ENCODE results near the gene ZNF664. TPM values are rescaled to one million over a fixed set of nuclear protein-coding genes. Genes with fewer than 3 reads are reported as not detected.

Gene ZNF664
- total and polyA plus RNA-seq, 9 of the 15 experiments (the other 6 are each of a cell fraction or from before 2014, with no cell fraction given), result 3.3 to 101 (median 63.6) TPM

GRCh38 chr12:124018539-124018938 is 45.5 kb downstream of the ZNF664 start:
- Histone ChIP-seq H3K4me3 (no peak overlapping the region), H3K9me1 (ENCODE audit: control insufficient read depth, insufficient read depth, low read length) (no peaks in the 10 kb centered on the region), H2AFZ (ENCODE audit: low read depth, low read length) (no peak overlapping the region), H3K4me1 (replicated peaks in 1 of 2; ENCODE audit: control insufficient read depth in 2 of 2, insufficient read depth in 2 of 2, low read length in 2 of 2) (peaks cover 0 to 5% of the 10 kb centered on the region in 2 experiments; a peak in 2 of 5 replicates), H3K27ac (ENCODE audit: extremely low read depth, low read depth, low read length) (no peak overlapping the region), H3K4me2 (ENCODE audit: insufficient read depth, low read length) (no peak overlapping the region), H3K79me2 (ENCODE audit: control insufficient read depth, insufficient read depth, low read length) (no peaks in the 10 kb centered on the region), H4K20me1 (replicated peaks; ENCODE audit: control insufficient read depth, insufficient read depth, low read length) (no peaks in the 10 kb centered on the region), H3K27me3 (ENCODE audit: control insufficient read depth in 2 of 2, insufficient read depth in 2 of 2, low read length in 2 of 2) (no peaks in the 10 kb centered on the region), H3K36me3 (ENCODE audit: control insufficient read depth, insufficient read depth, low read length) (no peaks in the 10 kb centered on the region), H3K9me3 (replicated peaks; ENCODE audit: control insufficient read depth, insufficient read depth, low read depth, low read length) (no peaks in the 10 kb centered on the region), H3K9ac (ENCODE audit: insufficient read depth in 1 of 2, low read depth in 2 of 2, low read length in 2 of 2) (no peak overlapping the region)
- ChIA-PET POLR2A (no interaction called here), CTCF (ENCODE audit: low intra/inter-chr PET ratio) (no interaction called here)
- intact Hi-C loops (cut with micrococcal nuclease), result no loop called here
- no peak for TF ChIP-seq KLF10 (CRISPR knock-in tag; IDR thresholded peaks at IDR 0.05)
- in situ Hi-C loops (cut with MboI), result no loop called here
- no TSS peak for BruUV-seq (replicated peaks)
- FAIRE-seq, result no peak
- WGBS (ENCODE audit: insufficient coverage, low coverage, missing lambda C conversion rate), result 27% methylated on average over 2 of the region's 2 CpGs
- no peak for DNase-seq (ENCODE audit: extremely low read depth in 1 of 4, low spot score in 3 of 4)
- ATAC-seq, result no peak

- Histone ChIP-seq H3K4me1 (replicated peaks in 1 of 2; ENCODE audit: control insufficient read depth in 2 of 2, insufficient read depth in 2 of 2, low read length in 2 of 2) (peaks cover under 1 to 5% of the 10 kb centered on the region in 2 experiments; a peak in 2 of 5 replicates), H3K36me3 (ENCODE audit: control insufficient read depth, insufficient read depth, low read length) (no peaks in the 10 kb centered on the region), H3K27me3 (ENCODE audit: control insufficient read depth in 2 of 2, insufficient read depth in 2 of 2, low read length in 2 of 2) (no peaks in the 10 kb centered on the region), H3K27ac (ENCODE audit: extremely low read depth, low read depth, low read length) (no peak overlapping the region), H3K9ac (ENCODE audit: insufficient read depth in 1 of 2, low read depth in 2 of 2, low read length in 2 of 2) (no peak overlapping the region), H3K9me1 (ENCODE audit: control insufficient read depth, insufficient read depth, low read length) (no peaks in the 10 kb centered on the region), H2AFZ (ENCODE audit: low read depth, low read length) (no peak overlapping the region), H3K79me2 (ENCODE audit: control insufficient read depth, insufficient read depth, low read length) (no peaks in the 10 kb centered on the region), H4K20me1 (replicated peaks; ENCODE audit: control insufficient read depth, insufficient read depth, low read length) (no peaks in the 10 kb centered on the region), H3K9me3 (replicated peaks; ENCODE audit: control insufficient read depth, insufficient read depth, low read depth, low read length) (no peaks in the 10 kb centered on the region), H3K4me2 (ENCODE audit: insufficient read depth, low read length) (no peak overlapping the region), H3K4me3 (no peak overlapping the region)
- CTCF ChIA-PET (ENCODE audit: low intra/inter-chr PET ratio), result no interaction called here
- POLR2A ChIA-PET, result no interaction called here
- no TSS peak for BruUV-seq (replicated peaks)
- FAIRE-seq (no peak), ATAC-seq (no peak), DNase-seq (ENCODE audit: extremely low read depth in 1 of 4, low spot score in 3 of 4) (no peak)
- intact Hi-C loops (cut with micrococcal nuclease), result no loop called here
- in situ Hi-C loops (cut with MboI), result no loop called here
- no peak for TF ChIP-seq ZNF398 (CRISPR knock-in tag; IDR thresholded peaks at IDR 0.05)
- no peak for TF ChIP-seq ZNF133 (CRISPR knock-in tag; IDR thresholded peaks at IDR 0.05)
- no peak for TF ChIP-seq ELF4 (CRISPR knock-in tag; IDR thresholded peaks at IDR 0.05)
- no peak for TF ChIP-seq ZNF512 (tag; IDR thresholded peaks at IDR 0.05)
- no peak for TF ChIP-seq NCOA4 (IDR thresholded peaks at IDR 0.05; ENCODE audit: partially characterized antibody)
- no peak for TF ChIP-seq NCOR1 (IDR thresholded peaks at IDR 0.05)
- no peak for TF ChIP-seq SMAD2 (IDR thresholded peaks at IDR 0.05; ENCODE audit: low read depth, low read length)
- no peak for TF ChIP-seq BRD9 (IDR thresholded peaks at IDR 0.05; ENCODE audit: low read depth, partially characterized antibody)
- no peak for TF ChIP-seq ERF (CRISPR knock-in tag; IDR thresholded peaks at IDR 0.05)
- no peak for TF ChIP-seq DLX4 (CRISPR knock-in tag; IDR thresholded peaks at IDR 0.05)
- TF ChIP-seq E2F4 (CRISPR knock-in tag; IDR thresholded peaks at IDR 0.05; ENCODE audit: low read depth), result no peak
- no peak for TF ChIP-seq ZNF274 (IDR thresholded peaks at IDR 0.05; ENCODE audit: borderline replicate concordance, low read depth, low read length)
These were observed 46.1 kb downstream of the ZNF664 start for GRCh38 chr12:124019115-124019514.
